M059J (cell line): ENCODE measurements around the gene SYNDIG1. TPM values are rescaled to one million over a fixed set of nuclear protein-coding genes. Genes with fewer than 3 reads are reported as not detected.

Source experiments
- DNase-seq: peaks from one replicate; pipeline ENCODE4 v3.0.0-alpha.2; 2012; ENCODE audit warnings: low read depth
- total RNA-seq: library from RNA; depleted of rRNA; stranded (reverse); fragments of >200 nt; shearing (Covaris generic); gene quantifications from 2 replicates; pipeline ENCODE4 v1.2.3, GENCODE V29; 2014

The SYNDIG1 gene
- total RNA-seq, 1 experiment from 2014 or later = not detected

DNA sequence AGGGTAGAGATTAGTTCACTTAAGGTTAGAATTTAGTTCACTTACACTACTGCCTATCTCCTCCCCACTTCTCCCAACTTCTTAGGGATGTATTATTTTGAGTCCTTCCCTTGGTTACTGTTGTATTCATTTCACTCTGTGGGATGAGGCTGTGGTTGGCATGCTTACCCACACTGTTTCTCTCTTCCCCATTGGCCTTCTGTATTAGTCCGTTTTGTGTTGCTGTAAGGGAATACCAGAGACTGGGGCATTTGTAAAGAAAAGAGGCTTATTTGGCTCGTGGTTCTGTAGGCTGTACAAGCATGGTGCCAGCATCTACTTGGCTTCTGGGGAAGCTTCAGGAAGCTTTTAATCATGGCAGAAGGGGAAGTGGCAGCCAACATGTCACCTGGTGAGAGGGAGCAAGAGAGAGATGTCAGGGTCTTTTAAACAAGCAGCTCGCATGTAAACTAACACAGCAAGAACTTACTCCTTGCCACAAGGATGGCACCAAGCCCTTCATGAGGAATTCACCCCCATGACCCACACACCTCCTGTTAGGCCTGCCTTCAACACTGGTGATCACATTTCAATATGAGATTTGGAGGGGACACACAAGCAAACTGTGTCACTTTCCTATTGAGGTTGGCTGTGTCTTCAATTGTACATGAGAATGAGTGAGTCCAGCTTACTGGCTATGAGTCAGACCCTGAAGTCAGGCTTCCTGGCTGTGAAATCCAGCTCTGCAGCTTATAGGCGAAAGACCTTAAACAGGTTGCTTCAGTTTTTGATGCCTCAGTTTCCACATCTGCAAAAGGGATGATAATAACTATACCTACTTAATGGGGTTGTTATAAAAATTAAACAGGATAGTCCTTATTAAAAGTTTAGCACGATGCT is 53.3 kb downstream of the SYNDIG1 start:
- no peak for DNase-seq

DNA sequence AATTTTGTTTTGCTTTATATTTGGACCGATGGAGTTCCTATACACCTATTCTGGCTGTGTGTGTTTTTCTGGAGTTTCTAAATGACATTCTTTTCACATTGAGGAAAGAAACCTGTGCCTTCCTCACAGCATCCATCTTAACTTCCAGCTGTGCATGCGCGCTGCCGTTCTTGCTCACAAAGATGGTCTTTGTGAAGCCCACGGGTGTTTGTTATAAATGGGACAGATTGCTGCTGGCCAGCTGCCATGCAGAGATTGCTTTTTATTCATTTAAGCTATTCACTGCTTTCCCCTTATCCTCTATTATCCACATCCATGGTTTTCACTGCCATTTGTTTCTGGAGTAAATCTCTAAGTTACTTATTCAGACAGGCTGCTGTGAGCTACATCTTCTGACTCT is 54.2 kb downstream of the SYNDIG1 start:
- DNase-seq = no peak

GRCh38 chr20:24528583-24529368 is 59.3 kb downstream of the SYNDIG1 start:
- no peak for DNase-seq

DNA sequence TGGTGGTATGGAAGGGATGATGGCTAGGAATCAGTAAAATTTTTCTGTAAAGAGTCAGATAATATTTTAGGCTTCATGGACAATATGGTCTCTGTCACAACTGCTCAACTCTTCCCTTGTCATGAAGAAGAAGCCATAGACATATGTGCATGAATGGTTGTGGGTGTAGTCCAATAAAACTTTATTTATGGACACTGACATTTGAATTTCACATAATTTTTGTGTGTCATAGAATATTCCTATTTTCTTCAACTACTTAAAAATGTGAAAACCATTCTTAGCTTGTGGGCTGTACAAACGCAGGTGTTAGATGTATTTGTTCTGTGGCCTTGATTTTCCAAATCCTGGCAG is 59.9 kb downstream of the SYNDIG1 start:
- no peak for DNase-seq

- DNase-seq = no peak
Observed at GRCh38 chr20:24530131-24530680, 60.8 kb downstream of the SYNDIG1 start.

DNA sequence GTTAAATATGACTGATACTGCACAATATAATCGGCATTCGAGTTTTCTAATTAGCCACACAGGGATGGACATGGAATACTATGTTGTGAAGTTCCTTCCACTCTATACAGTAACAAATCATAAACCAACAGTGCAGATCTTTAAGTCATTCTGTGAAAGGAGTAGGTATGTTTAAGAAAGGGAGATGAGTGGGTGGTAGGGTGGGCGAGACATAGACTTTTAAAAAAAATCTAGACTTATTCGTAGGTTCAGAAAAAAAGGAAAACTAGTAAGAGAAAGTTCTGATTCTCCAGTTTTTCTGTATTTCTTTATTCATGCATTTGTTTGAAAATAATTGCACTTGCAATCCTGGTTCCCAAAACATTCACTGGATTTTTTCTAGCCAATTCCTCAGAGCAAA is 61.8 kb downstream of the SYNDIG1 start:
- no peak for DNase-seq

DNA sequence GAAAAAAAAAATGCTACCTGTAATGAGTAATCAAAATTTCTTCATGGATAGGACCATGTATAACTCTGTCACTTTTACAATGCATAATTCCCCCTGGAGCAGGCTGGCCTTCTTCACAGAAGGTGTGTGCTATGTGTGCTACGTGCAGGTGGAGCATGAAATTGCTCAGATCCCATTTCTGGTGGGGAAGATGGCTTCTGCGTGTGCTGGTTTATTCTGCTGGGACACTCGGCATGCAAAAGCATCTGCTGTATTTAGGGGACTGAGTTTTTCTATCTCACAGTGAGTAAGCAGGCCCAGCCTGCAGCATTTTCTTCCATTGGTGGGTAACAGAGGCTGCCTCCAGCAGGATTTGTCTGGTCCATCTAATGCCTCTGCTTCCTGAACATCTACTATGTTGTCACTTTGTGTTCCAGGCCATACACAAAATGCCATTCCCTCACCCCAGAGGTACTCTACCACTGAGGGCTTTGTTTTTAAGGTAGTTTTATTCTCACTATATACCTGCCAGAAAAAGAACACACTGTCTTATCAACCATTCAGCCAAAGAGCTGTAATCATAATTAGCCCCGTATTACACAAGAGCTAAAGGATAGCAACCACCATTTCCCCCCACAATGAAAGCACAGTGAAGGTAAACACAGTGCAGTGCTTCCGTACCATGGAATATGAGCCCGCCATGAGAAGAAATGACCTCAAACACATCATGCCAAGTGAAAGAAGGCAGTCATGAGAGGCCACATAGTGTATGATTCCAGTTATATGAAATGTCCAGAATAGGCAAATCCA is 62.4 kb downstream of the SYNDIG1 start:
- DNase-seq = no peak

DNA sequence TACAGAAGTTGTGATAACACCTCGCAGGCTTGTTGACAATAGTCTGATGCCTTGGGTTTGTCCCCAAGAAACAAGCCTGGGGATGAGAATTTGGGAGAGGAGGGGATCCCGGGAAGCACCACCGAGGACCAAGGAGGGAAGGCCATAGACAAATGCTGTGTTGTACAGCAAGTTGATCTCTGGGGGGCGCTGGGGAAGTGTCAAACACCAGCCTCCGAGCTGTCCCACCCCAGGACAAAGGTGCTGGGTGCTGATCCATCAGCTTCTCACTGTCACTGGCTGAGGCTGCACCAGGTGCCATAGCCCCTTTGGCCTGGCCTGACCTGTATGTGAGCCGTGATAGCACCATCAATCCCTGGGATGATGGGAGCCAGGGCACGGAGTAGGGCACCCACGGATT is 64.0 kb downstream of the SYNDIG1 start:
- no peak for DNase-seq

DNA sequence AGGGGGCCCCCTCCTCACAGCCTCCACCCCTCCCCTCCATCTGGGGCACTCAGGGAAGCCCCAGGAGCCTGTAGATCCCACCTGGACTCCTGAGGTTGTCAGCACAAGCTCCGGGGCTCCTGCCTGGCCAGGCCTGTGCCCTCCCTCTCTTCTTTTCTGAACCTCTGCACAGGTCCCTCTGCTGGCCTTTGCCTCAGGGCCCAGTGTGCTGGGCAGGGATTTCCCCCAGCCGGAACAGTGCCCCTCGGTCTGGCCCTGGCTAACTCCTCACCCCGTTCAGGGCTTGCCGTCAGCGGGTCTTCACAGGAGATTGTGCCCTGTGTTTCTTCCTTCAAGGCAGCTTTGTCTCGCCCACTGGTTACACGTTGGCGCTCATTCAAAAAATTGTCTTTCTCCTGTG is 64.9 kb downstream of the SYNDIG1 start:
- no peak for DNase-seq

DNA sequence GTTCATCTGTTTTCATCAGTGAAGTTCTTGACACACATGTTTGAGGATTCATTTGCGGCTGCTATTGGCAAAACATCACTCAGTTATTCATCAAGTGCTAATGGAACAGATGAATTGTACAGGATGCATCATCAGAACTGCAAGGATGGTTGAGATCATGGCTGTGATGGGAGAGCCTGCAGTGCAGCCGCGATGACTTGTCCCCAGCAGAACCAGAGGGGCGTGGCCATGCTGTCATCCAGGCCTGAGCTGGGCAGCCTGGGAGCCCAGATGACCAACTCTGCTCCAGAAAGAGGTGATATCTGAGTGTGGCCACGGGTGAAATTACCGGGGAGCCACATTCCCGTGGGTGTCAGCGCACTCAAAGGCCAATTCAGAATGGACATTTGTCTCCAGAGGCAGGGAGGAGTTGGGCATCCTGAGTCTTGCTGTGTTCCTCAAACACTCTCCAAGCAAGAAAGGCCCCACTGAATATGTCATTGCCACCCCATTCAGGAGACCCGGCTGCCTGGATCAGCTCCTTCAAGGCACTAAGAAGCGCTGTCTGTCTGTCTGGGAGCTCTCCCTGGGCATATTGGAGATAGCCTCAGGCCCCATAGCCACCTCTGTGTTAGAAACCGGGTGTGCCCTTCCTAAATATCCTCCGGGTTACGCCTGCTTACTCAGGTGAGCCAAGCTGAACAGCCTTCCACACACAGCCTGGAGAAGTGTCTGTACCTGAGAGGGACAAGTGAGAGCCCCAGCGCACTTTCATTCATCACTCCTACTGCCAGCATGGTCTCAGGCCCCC is 66.7 kb downstream of the SYNDIG1 start:
- DNase-seq = peak; percentile 3

GRCh38 chr20:24537210-24537609 is 67.8 kb downstream of the SYNDIG1 start:
- no peak for DNase-seq

GRCh38 chr20:24542721-24543120 is 73.3 kb downstream of the SYNDIG1 start:
- no peak for DNase-seq

- no peak for DNase-seq
Observed at GRCh38 chr20:24543168-24543567, 73.7 kb downstream of the SYNDIG1 start.

DNA sequence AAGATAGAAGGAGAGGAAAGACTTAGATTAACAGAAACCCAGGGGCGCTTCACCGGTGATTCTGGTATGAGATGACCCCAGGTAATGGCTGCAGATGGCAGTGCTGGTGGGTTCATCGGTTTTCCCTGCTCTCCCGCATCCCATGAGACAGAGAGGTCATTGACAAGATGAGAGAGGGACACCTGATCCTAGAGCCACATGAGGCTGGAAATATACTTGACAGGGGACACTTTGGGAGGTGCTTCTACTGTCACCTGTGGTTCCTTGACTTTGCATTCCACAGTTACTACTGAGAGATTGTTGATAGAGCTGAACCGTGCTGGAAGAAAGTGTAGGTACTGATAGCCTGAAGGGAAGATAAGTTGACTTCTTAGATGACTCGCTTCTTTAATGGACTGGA is 74.3 kb downstream of the SYNDIG1 start:
- no peak for DNase-seq

- DNase-seq = no peak
Observed at GRCh38 chr20:24544371-24544770, 74.9 kb downstream of the SYNDIG1 start.

GRCh38 chr20:24545168-24545567 is 75.7 kb downstream of the SYNDIG1 start:
- DNase-seq = no peak

DNA sequence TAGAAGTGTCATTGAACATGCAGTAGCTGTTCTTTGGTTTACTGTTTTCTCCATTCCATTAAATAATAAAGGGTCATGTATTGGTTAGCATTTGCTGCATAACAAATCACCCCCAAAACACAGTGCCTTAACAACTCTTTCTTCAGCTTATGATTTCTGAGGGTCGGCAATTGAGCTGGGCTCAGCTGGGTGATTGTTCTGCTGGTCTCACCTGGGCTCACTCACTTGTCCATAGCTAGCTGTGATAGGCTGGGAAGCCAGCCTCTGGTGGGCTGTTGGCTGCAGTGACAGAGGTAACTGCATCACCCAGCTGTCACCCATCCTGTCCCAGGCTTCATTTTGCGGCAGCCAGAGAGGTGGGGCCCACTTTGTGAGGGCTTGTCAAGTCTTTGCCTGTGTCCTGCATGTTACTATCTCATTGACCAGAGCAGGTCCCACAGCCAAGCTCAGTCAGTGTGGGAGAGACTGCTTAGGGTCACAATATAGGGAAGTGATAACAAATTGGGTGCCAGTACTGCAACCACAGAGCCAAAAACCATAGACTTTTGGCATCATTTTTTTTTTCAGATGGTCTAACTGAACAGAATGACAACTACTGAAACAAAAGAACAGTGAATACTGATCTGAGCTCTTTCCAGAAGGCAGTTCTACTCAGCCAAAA is 76.9 kb downstream of the SYNDIG1 start:
- DNase-seq = no peak

DNA sequence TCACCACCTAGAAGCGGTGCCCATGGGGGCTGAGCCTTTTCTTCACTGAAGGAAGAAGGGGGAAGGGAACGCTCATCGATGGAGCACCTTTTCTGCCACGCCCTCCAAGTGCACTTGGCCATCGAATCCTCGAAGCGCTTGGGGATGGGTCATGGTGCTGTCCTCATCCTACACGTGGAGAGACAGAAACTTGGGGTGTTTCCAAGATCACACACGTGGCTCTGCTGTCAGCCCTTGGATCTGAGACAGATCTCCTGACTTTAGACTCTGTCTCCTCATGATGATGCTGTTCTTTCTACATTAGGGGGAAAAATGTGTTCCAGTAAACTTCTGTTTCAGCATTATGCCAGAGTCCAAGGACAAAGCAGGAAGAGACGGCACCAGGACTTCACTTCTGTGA is 78.5 kb downstream of the SYNDIG1 start:
- no peak for DNase-seq

DNA sequence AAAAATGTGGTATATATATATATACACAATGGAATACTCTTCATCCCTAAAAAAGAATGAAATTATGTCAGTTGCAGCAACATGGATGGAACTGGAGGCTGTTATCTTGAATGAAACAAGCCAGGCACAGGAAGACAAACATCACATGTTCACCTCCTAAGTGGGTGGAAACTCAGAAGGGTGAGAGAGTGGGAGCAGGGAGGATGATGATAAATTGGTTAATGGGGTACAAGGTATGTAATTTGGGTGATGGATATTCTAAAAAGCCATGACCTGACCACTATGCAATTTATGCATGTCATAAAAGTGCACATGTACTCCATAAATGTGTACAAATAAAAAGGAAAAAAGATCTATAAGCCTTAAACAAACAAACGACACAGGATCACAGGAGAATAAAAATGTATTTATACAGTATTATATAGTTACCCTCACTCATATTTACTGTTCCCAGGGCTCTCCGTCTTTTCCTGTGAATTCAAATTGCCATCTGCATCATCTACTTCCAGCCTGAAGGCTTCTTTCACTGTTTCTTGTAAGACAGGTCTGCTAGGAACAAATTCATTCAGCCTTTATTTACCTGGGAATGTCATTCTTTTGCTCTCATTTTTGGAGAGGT is 89.8 kb downstream of the SYNDIG1 start:
- no peak for DNase-seq
